Liver (tissue), 3 donors: Measurements from ENCODE around the gene STARD3NL.
"Not testable (repeated sequence)": the region's sequence is repeated elsewhere in the genome, so short reads cannot be mapped to it uniquely, and the experiment has no call there.

Source experiments
- CTCF ChIP-seq: fragments of 150-350 bp; IDR thresholded peaks from 2 replicates; pipeline ENCODE4 v1.5.1; 2017; ENCODE audit warnings: improper control_type of control experiment, low read depth, low read length; ENCODE audit not compliant: missing input control
- EGR1 ChIP-seq, 2 donors: IDR thresholded peaks; 2 replicates each; pipeline ENCODE4 v1.6.1; 2016 to 2018; ENCODE audit warnings: antibody characterized with exemption in 2 of 2, low read depth in 2 of 2
- GABPA ChIP-seq, 2 donors: IDR thresholded peaks in 1 of 2; conservative IDR thresholded peaks in 1 of 2; 2 replicates each; pipeline ENCODE4 v1.6.1; 2016; ENCODE audit warnings: antibody characterized with exemption in 2 of 2, mild to moderate bottlenecking in 1 of 2, moderate library complexity in 1 of 2
- HNF4A ChIP-seq, 2 donors: conservative IDR thresholded peaks; 2 replicates each; pipeline ENCODE4 v1.6.1; 2016; ENCODE audit warnings: antibody characterized with exemption in 2 of 2, mild to moderate bottlenecking in 2 of 2
- HNF4G ChIP-seq: IDR thresholded peaks from 2 replicates; pipeline ENCODE4 v1.6.1; 2016; ENCODE audit warnings: antibody characterized with exemption
- JUND ChIP-seq, 2 donors: IDR thresholded peaks; 2 replicates each; pipeline ENCODE4 v1.6.1; 2016; ENCODE audit warnings: antibody characterized with exemption in 2 of 2
- RAD21 ChIP-seq, 2 donors: IDR thresholded peaks; 2 replicates each; pipeline ENCODE4 v1.6.1; 2016; ENCODE audit warnings: antibody characterized with exemption in 2 of 2, mild to moderate bottlenecking in 2 of 2
- REST ChIP-seq: IDR thresholded peaks from 2 replicates; pipeline ENCODE4 v1.6.1; 2016; ENCODE audit warnings: antibody characterized with exemption, mild to moderate bottlenecking
- SP1 ChIP-seq: IDR thresholded peaks from 2 replicates; pipeline ENCODE4 v1.6.1; 2018; ENCODE audit warnings: antibody characterized with exemption, mild to moderate bottlenecking
- YY1 ChIP-seq: IDR thresholded peaks from 2 replicates; pipeline ENCODE4 v1.6.1; 2016; ENCODE audit warnings: antibody characterized with exemption, mild to moderate bottlenecking
- ZBTB33 ChIP-seq: IDR thresholded peaks from 2 replicates; pipeline ENCODE4 v1.6.1; 2016; ENCODE audit warnings: antibody characterized with exemption
- donor health status: healthy.
- donor health status: healthy.

- TF ChIP-seq CTCF; YY1; HNF4G; ZBTB33; SP1; EGR1 (IDR thresholded peaks at IDR 0.05; ENCODE audit: low read depth in 2 of 2); REST; JUND (IDR thresholded peaks at IDR 0.05); HNF4A (conservative IDR thresholded peaks at IDR 0.05); RAD21 (IDR thresholded peaks at IDR 0.05); GABPA (IDR thresholded peaks at IDR 0.05 in 1 of 2, conservative IDR thresholded peaks at IDR 0.05 in 1 of 2): not testable (repeated sequence)
Observed at GRCh38 chr7:38270405-38270804, 92.4 kb downstream of the STARD3NL start.
